ENCODE data around the gene BCKDHB. TPM values are rescaled to one million over a fixed set of nuclear protein-coding genes. Genes with fewer than 3 reads are reported as not detected.

The BCKDHB gene
- total and polyA plus RNA-seq, 9 donors: 12.0 to 33.4 (median 18.7) TPM

DNA sequence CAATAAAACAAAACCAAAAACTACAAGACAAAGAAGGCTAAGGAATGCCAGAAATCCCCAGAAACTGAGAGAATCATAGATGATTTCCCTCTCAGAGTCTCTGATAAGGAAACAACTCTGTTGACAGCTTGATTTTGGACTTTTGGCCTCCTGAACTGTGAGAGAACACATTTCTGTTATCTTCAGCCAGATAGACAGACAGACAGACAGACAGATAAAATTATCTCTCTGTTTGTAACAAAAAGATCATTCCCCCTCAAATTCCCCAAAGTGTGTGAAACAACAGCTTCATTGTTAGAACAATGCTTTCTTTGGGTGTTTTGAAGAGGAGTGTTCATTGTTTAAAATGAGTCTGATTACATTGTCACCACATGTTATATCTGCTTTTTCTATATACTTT lies 148.2 kb downstream of the BCKDHB start:
- intact Hi-C loops (cut with DNase I): no loop called here
- Histone ChIP-seq H3K27me3 (no peaks in the 10 kb centered on the region), H3K36me3 (no peaks in the 10 kb centered on the region), H3K4me1 (ENCODE audit: insufficient read depth) (no peaks in the 10 kb centered on the region), H3K9me3 (no peaks in the 10 kb centered on the region), H3K4me3 (no peak overlapping the region), H3K27ac (no peak overlapping the region)
- DNase-seq: no peak
- TF ChIP-seq EP300 (IDR thresholded peaks at IDR 0.05): no peak
- TF ChIP-seq, protein P1, sequence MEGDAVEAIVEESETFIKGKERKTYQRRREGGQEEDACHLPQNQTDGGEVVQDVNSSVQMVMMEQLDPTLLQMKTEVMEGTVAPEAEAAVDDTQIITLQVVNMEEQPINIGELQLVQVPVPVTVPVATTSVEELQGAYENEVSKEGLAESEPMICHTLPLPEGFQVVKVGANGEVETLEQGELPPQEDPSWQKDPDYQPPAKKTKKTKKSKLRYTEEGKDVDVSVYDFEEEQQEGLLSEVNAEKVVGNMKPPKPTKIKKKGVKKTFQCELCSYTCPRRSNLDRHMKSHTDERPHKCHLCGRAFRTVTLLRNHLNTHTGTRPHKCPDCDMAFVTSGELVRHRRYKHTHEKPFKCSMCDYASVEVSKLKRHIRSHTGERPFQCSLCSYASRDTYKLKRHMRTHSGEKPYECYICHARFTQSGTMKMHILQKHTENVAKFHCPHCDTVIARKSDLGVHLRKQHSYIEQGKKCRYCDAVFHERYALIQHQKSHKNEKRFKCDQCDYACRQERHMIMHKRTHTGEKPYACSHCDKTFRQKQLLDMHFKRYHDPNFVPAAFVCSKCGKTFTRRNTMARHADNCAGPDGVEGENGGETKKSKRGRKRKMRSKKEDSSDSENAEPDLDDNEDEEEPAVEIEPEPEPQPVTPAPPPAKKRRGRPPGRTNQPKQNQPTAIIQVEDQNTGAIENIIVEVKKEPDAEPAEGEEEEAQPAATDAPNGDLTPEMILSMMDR (IDR thresholded peaks at IDR 0.05): no peak
- no peak for TF ChIP-seq POLR2A (IDR thresholded peaks at IDR 0.05)

DNA sequence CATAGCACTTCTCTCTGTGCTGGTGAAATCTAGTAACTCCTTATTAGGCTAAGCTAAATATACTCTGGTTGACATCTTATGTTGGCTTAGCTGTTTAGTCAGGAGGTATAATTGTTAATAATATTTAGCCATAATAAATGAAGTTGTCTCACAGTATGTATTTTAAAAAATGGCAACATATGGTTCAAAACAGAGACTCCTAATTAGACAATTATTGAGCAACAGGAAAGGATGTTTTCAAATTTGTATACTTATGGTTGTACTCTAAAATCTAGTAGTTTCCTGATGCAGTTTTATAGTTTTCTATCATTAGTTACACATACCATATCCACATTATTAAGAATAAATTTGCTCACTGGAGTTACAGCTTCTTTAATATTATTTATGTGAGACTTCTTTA lies 150.2 kb downstream of the BCKDHB start:
- no peak overlapping the region for H3K4me3 ChIP-seq
- no peak for TF ChIP-seq EP300 (IDR thresholded peaks at IDR 0.05)
- TF ChIP-seq, protein P1 (IDR thresholded peaks at IDR 0.05): no peak
- TF ChIP-seq POLR2A (IDR thresholded peaks at IDR 0.05): no peak
- DNase-seq: no peak
- H3K27me3 ChIP-seq: no peaks in the 10 kb centered on the region
- H3K4me1 ChIP-seq (ENCODE audit: insufficient read depth): no peaks in the 10 kb centered on the region
- no peak overlapping the region for H3K27ac ChIP-seq
- intact Hi-C loops (cut with DNase I): no loop called here
- no peaks in the 10 kb centered on the region for H3K36me3 ChIP-seq
- no peaks in the 10 kb centered on the region for H3K9me3 ChIP-seq

DNA sequence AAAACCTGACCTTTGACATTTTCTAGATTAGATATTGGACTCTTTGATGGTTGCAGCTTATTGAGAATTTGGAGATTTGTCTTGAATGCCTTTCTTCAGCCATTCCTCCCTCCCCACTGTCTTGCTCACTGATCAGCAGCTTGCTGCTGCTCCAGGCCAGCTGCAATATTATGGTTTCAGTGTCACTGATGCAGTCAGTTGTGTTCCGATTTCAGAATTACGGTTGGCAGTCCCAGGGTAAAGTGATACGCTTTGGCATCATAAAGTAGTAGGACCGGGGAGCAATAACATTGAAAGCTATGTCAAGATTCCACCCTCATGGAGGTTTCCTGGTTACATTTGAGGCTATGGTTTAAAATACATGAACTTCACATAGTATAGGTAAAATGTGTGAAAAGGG lies 152.6 kb downstream of the BCKDHB start:
- no peaks in the 10 kb centered on the region for H3K36me3 ChIP-seq
- no peaks in the 10 kb centered on the region for H3K9me3 ChIP-seq
- H3K4me1 ChIP-seq (ENCODE audit: insufficient read depth): no peaks in the 10 kb centered on the region
- no peak overlapping the region for H3K27ac ChIP-seq
- DNase-seq: no peak
- intact Hi-C loops (cut with DNase I): no loop called here
- TF ChIP-seq POLR2A (IDR thresholded peaks at IDR 0.05) (no peak), EP300 (IDR thresholded peaks at IDR 0.05) (no peak)
- TF ChIP-seq, protein P1 (IDR thresholded peaks at IDR 0.05): no peak
- no peak overlapping the region for H3K4me3 ChIP-seq
- WGBS, 3 donors: 96 to 99% (median 99%) methylated on average over 4 of the region's 4 CpGs
- no peaks in the 10 kb centered on the region for H3K27me3 ChIP-seq

DNA sequence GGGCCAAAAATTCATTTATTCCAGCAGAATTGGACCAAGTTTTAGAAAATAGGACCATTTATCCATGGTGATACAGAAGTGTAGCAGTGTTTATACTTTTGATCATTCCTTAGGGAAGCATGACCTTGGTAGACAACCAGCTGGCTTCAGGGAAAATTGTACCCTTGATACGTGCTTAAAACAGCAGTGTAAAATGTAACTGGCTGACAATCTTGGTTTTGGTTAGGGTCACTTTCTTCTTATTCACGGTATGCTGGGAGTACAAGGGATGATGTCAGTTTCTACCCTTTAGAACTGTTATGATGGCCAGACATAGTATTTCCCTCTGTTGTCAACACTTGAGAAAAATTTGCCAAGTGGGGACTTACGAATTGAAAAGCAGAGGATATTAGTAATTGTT lies 157.1 kb downstream of the BCKDHB start:
- DNase-seq: no peak
- Histone ChIP-seq H3K27me3 (no peaks in the 10 kb centered on the region), H3K9me3 (no peaks in the 10 kb centered on the region), H3K27ac (no peak overlapping the region), H3K36me3 (no peaks in the 10 kb centered on the region), H3K4me3 (no peak overlapping the region), H3K4me1 (ENCODE audit: insufficient read depth) (no peaks in the 10 kb centered on the region)
- TF ChIP-seq, protein P1 (IDR thresholded peaks at IDR 0.05): no peak
- TF ChIP-seq POLR2A (IDR thresholded peaks at IDR 0.05) (no peak), EP300 (IDR thresholded peaks at IDR 0.05) (no peak)
- intact Hi-C loops (cut with DNase I): no loop called here
- 24 to 31% (median 25%) methylated on average over 3 of the region's 3 CpGs for WGBS, 3 donors
